B cell (primary cell): ENCODE data around the gene ASPG.

Experiments
- CTCF ChIP-seq: fragments of 200-600 bp; IDR thresholded peaks from one replicate; pipeline ENCODE4 v1.8.0; 2022; ENCODE audit warnings: antibody characterized with exemption, mild to moderate bottlenecking
- EZH2 ChIP-seq: IDR thresholded peaks from 2 replicates; pipeline ENCODE4 v1.6.1; 2012; ENCODE audit warnings: borderline replicate concordance, low read depth, mild to moderate bottlenecking, moderate library complexity, low read length; ENCODE audit not compliant: insufficient read depth, poor library complexity, severe bottlenecking

GRCh38 chr14:104039214-104039613, 46.3 kb upstream of the ASPG start:
- TF ChIP-seq EZH2 (no peak), CTCF (no peak)
